Heart right ventricle (tissue), 16 donors: Measurements from ENCODE around the gene STAU1. TPM values are rescaled to one million over a fixed set of nuclear protein-coding genes. Genes with fewer than 3 reads are reported as not detected.

Experiments used
- ATAC-seq, 8 donors: fragments of 200-7000 bp; cut with Tn5 transposase; one replicate each; pipeline ENCODE4 v1.9.1; 2020; ENCODE audit warnings: mild to moderate bottlenecking in 8 of 8, moderate library complexity in 8 of 8, moderate number of reproducible peaks in 1 of 8
- DNase-seq, 2 donors: peaks; one replicate each; pipeline ENCODE4 v3.0.0-alpha.2; 2020
- H3K27ac ChIP-seq, 10 donors: fragments of 200-600 bp; sonication (generic) in 2 of 10; one replicate each; pipeline versions ENCODE4 v1.5.0 to v1.8.0; 2020 to 2022; ENCODE audit warnings: mild to moderate bottlenecking in 3 of 10
- H3K27me3 ChIP-seq, 7 donors: fragments of 200-600 bp; one replicate each; pipeline ENCODE4 v1.8.0; 2021 to 2022; ENCODE audit warnings: mild to moderate bottlenecking in 2 of 7
- H3K36me3 ChIP-seq, 9 donors: fragments of 200-600 bp; sonication (generic) in 1 of 9; one replicate each; pipeline versions ENCODE4 v1.5.0 to v1.8.0; 2020 to 2022; ENCODE audit warnings: mild to moderate bottlenecking in 2 of 9
- H3K4me1 ChIP-seq, 9 donors: fragments of 200-600 bp; sonication (generic) in 1 of 9; one replicate each; pipeline versions ENCODE4 v1.5.0 to v1.8.0; 2020 to 2022; ENCODE audit warnings: mild to moderate bottlenecking in 4 of 9
- H3K4me3 ChIP-seq, 10 donors: fragments of 200-600 bp; sonication (generic) in 2 of 10; one replicate each; pipeline versions ENCODE4 v1.5.0 to v1.8.0; 2020 to 2022; ENCODE audit warnings: mild to moderate bottlenecking in 7 of 10, moderate library complexity in 2 of 10
- H3K9me3 ChIP-seq, 11 donors: fragments of 200-600 bp in 10 of 11; sonication (generic) in 2 of 11; one replicate each; pipeline versions ENCODE4 v1.5.0 to v1.8.0; 2013 to 2022; ENCODE audit warnings: mild to moderate bottlenecking in 2 of 11, control low read depth in 1 of 11, moderate library complexity in 1 of 11
- WGBS, 2 donors: extraction: QIAGEN DNeasy Blood & Tissue Kit; methylation state at CpG; one replicate each; pipeline ENCODE4 v1.1.7; 2013; ENCODE audit warnings: inconsistent platforms in 1 of 2; 5-methylcytosine and 5-hydroxymethylcytosine counted together
- intact Hi-C, 10 donors: fragments of 100-400 bp; cut with DNase I; formaldehyde crosslinking; loops; one replicate each; pipeline versions ENCODE4 v1.11.1 to v1.14.2; 2022
- polyA plus RNA-seq, 2 donors: library from polyadenylated mRNA; stranded (reverse); fragments of 200-250 nt; gene quantifications; one replicate each; pipeline ENCODE4 v1.2.3, GENCODE V29; 2013
- total RNA-seq, 10 donors: library from RNA; stranded (reverse); fragmentation: NEBNext Ultra II Directional in 3 of 10; extraction: Animal tissue kit (Norgen Biotek cat#: 25700) in 3 of 10; gene quantifications; one replicate each; pipeline versions ENCODE4 v1.2.1 to v1.2.4, GENCODE V29; 2021 to 2023
- TF ChIP-seq, protein P1 (sequence below), 9 donors: fragments of 200-600 bp; sonication (generic) in 2 of 9; IDR thresholded peaks; one replicate each; pipeline versions ENCODE4 v1.5.0 to v1.8.0; 2021 to 2022; ENCODE audit warnings: antibody characterized with exemption in 9 of 9, mild to moderate bottlenecking in 5 of 9, moderate library complexity in 1 of 9
- donor health status: Arrhythmogenic right ventricular cardiomyopathy.
- donor health status: ischemic (EF 13 %, LVEDD 7.1; RV severe dilation, severe dysfunction).
- donor health status: healthy with polysubstance abuse.
- donor health status: DM: no; HTN: yes; CAD: no.
- donor health status: DM: no; HTN: no; CAD: no.
- donor health status: ischemic (EF 25% LVEDD 6.9; RV normal size, moderate dysfunction).
- donor health status: ischemic (EF 25% LVEDD 5.7; RV mildly dilated, moderate dysfunction).
- donor health status: healthy.
- donor health status: DM: yes; HTN: yes; CAD: no.
- donor health status: Ischemic cardiomyopathy.
- donor health status: ischemic (EF 35%, LVEDD 5.7; RV mildly dilated, moderate dysfunction).
- donor health status: nonischemic (EF 11% LVEDD 7.7; RV severe dilation, severe dysfunction).
- donor health status: DM: yes; HTN: yes; CAD: no.
- donor health status: PGD.
- donor health status: ischemic (EF 29% LVEDD 5.4; RV normal size, mild dysfunction).
- donor health status: nonischemic (EF 23%, LVEDD 6.1; RV moderate dilation, normal function).

The STAU1 gene
- total and polyA plus RNA-seq, 12 donors = 18.0 to 94.3 (median 66.5) TPM

DNA sequence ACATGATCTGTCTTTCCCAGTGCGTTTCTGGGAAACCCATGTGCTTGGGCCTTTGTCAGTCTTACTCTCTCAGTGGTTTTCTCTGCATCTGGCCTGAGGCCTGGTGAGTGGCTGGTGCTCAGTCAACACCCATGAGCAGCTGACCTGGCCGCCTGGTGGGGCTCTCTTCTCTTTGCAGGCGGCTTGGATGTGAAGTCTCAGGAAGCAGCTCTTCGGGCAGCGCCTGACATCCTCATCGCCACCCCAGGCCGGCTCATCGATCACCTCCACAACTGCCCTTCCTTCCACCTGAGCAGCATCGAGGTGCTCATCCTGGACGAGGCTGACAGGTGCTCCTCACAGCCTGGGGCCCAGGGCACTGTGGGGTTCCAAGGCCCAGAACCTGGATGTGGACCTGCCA, 41.9 kb upstream of the STAU1 start:
- no peak for DNase-seq
- no peaks in the 10 kb centered on the region for H3K9me3 ChIP-seq
- H3K27ac ChIP-seq = peak overlapping the region in 1 of 10 donors; percentile 52
- intact Hi-C loops = no loop called here
- TF ChIP-seq, protein P1, sequence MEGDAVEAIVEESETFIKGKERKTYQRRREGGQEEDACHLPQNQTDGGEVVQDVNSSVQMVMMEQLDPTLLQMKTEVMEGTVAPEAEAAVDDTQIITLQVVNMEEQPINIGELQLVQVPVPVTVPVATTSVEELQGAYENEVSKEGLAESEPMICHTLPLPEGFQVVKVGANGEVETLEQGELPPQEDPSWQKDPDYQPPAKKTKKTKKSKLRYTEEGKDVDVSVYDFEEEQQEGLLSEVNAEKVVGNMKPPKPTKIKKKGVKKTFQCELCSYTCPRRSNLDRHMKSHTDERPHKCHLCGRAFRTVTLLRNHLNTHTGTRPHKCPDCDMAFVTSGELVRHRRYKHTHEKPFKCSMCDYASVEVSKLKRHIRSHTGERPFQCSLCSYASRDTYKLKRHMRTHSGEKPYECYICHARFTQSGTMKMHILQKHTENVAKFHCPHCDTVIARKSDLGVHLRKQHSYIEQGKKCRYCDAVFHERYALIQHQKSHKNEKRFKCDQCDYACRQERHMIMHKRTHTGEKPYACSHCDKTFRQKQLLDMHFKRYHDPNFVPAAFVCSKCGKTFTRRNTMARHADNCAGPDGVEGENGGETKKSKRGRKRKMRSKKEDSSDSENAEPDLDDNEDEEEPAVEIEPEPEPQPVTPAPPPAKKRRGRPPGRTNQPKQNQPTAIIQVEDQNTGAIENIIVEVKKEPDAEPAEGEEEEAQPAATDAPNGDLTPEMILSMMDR (IDR thresholded peaks at IDR 0.05) = no peak
- H3K4me1 ChIP-seq = peaks cover 0 to 12% (median 0%) of the 10 kb centered on the region in 9 donors
- no peak for ATAC-seq
- WGBS, 2 donors = 91 to 92% methylated on average over 10 of the region's 10 CpGs
- H3K36me3 ChIP-seq = peaks cover 8 to 100% (median 80%) of the 10 kb centered on the region in 9 donors
- H3K27me3 ChIP-seq = no peaks in the 10 kb centered on the region
- no peak overlapping the region for H3K4me3 ChIP-seq

DNA sequence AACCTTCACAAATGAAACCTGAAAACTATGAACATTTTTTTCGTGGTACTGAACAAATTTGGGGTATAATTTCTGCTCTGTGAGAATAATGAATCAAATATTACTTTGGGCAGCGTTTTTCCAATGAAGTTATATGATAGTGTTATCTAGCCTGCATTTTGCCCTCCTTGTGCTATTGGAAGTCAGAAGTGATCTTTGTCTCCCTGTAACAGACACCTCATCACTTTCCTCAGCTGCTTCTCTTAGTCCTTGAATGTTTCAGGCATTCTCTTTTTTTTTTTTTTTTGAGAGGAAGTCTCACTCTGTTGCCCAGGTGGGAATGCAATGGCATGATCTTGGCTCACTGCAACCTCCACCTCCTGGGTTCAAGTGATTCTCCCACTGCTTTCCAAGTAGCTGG, 41.2 kb upstream of the STAU1 start:
- Histone ChIP-seq H3K4me3 (no peak overlapping the region), H3K27ac (no peak overlapping the region), H3K4me1 (peaks cover 0 to 12% (median 0%) of the 10 kb centered on the region in 9 donors), H3K36me3 (peaks cover 4 to 100% (median 80%) of the 10 kb centered on the region in 9 donors), H3K27me3 (no peaks in the 10 kb centered on the region), H3K9me3 (no peaks in the 10 kb centered on the region)
- 89 to 96% methylated on average over 2 of the region's 2 CpGs for WGBS, 2 donors
- TF ChIP-seq, protein P1 (IDR thresholded peaks at IDR 0.05) = no peak
- intact Hi-C loops = no loop called here
- no peak for ATAC-seq
- DNase-seq = no peak

DNA sequence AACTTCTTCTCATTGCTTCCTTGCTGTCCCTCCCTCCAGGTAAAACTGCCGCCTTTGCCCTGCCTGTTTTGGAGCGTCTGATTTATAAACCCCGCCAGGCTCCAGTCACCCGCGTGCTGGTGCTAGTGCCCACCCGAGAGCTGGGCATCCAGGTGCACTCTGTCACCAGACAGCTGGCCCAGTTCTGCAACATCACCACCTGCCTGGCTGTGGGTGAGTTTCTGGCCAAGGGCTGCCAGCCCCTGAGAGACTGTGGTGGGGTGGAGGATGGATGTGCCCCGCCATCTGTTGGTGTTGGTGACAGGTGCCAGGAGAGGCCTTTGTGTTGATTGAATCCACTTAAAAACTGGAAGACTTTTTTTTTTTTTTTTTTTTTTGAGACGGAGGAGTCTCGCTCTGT, 40.5 kb upstream of the STAU1 start:
- no peak overlapping the region for H3K4me3 ChIP-seq
- ATAC-seq (no peak), DNase-seq (no peak)
- H3K27me3 ChIP-seq = no peaks in the 10 kb centered on the region
- H3K9me3 ChIP-seq = no peaks in the 10 kb centered on the region
- H3K36me3 ChIP-seq = peaks cover 0 to 100% (median 80%) of the 10 kb centered on the region in 9 donors
- H3K4me1 ChIP-seq = peaks cover 0 to 12% (median 0%) of the 10 kb centered on the region in 9 donors
- intact Hi-C loops = no loop called here
- 90% methylated on average over 8 to 9 of the region's 9 CpGs for WGBS, 2 donors
- no peak overlapping the region for H3K27ac ChIP-seq
- TF ChIP-seq, protein P1 (IDR thresholded peaks at IDR 0.05) = no peak

DNA sequence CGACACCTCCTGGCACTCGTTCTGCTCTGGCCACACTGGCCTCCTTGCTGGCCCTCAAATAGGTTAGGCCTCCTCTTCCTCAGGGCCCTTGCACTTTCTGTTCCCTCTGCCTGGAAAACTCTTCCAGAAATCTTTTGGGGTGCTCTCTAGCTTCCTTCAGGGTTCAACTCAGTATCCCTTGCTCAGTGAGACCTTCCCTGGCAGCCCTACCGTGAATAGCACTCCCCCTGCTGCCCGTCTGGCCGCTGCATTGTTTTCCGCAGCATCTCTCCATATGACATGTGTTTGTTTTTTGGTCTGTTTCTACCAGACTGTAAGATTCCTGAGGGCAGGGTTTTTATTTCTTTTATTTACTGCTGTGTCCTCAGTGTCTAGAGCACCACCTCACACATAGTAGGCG, 37.8 kb upstream of the STAU1 start:
- H3K36me3 ChIP-seq = peaks cover 0 to 97% (median 77%) of the 10 kb centered on the region in 9 donors
- peaks cover 0 to 8% (median 0%) of the 10 kb centered on the region in 9 donors for H3K4me1 ChIP-seq
- intact Hi-C loops = no loop called here
- no peaks in the 10 kb centered on the region for H3K27me3 ChIP-seq
- DNase-seq = no peak
- ATAC-seq = no peak
- WGBS, 2 donors = 92 to 93% methylated on average over 7 of the region's 7 CpGs
- no peak overlapping the region for H3K27ac ChIP-seq
- no peak overlapping the region for H3K4me3 ChIP-seq
- no peaks in the 10 kb centered on the region for H3K9me3 ChIP-seq
- TF ChIP-seq, protein P1 (IDR thresholded peaks at IDR 0.05) = no peak
